GM19240 (cell line): ENCODE data around the gene ASB18.

Experiments
- DNase-seq: peaks from one replicate; pipeline ENCODE4 v3.0.0; 2011; ENCODE audit warnings: low spot score; ENCODE audit not compliant: insufficient read length

The ASB18 gene

GRCh38 chr2:236175548-236176150 lies 88.6 kb downstream of the ASB18 start:
- no peak for DNase-seq

GRCh38 chr2:236173729-236174607 lies 90.2 kb downstream of the ASB18 start:
- no peak for DNase-seq

- no peak for DNase-seq
Observed at GRCh38 chr2:236173036-236173728, 91.0 kb downstream of the ASB18 start.

GRCh38 chr2:236172255-236173035 lies 91.8 kb downstream of the ASB18 start:
- DNase-seq = no peak

GRCh38 chr2:236171680-236172254 lies 92.4 kb downstream of the ASB18 start:
- no peak for DNase-seq

GRCh38 chr2:236171181-236171679 lies 93.0 kb downstream of the ASB18 start:
- DNase-seq = no peak

- DNase-seq = no peak
Observed at GRCh38 chr2:236170590-236171165, 93.5 kb downstream of the ASB18 start.

- no peak for DNase-seq
Observed at GRCh38 chr2:236169741-236170589, 94.2 kb downstream of the ASB18 start.

GRCh38 chr2:236169151-236169721 lies 95.0 kb downstream of the ASB18 start:
- no peak for DNase-seq

GRCh38 chr2:236168110-236169080 lies 95.8 kb downstream of the ASB18 start, which contains the start of gene GBX2:
TSS of gene GBX2 (minus strand) at chr2:236168386. CDS start at chr2:236167971, 415 bp downstream.
- DNase-seq = no peak

GRCh38 chr2:236167297-236168109 lies 96.7 kb downstream of the ASB18 start:
- no peak for DNase-seq

- no peak for DNase-seq
Observed at GRCh38 chr2:236166796-236167296, 97.4 kb downstream of the ASB18 start.

GRCh38 chr2:236165842-236166795 lies 98.1 kb downstream of the ASB18 start:
- no peak for DNase-seq

- DNase-seq = no peak
Observed at GRCh38 chr2:236164925-236165841, 99.0 kb downstream of the ASB18 start.
